AG10803 (cell line): ENCODE results near the gene MKLN1.
"Not testable (repeated sequence)": the region's sequence is repeated elsewhere in the genome, so short reads cannot be mapped to it uniquely, and the experiment has no call there.

Experiments
- DNase-seq: peaks from one replicate; pipeline ENCODE4 v3.0.0; 2010; ENCODE audit warnings: low read depth
- H3K4me3 ChIP-seq: 2 replicates; pipeline ENCODE4 v1.5.1; 2011; ENCODE audit warnings: mild to moderate bottlenecking, low read length, control low read depth
- TF ChIP-seq, protein P1 (sequence below): conservative IDR thresholded peaks from 2 replicates; pipeline ENCODE4 v1.5.1; 2011; ENCODE audit warnings: mild to moderate bottlenecking, low read length, control low read depth, inconsistent platforms

The MKLN1 gene

DNA sequence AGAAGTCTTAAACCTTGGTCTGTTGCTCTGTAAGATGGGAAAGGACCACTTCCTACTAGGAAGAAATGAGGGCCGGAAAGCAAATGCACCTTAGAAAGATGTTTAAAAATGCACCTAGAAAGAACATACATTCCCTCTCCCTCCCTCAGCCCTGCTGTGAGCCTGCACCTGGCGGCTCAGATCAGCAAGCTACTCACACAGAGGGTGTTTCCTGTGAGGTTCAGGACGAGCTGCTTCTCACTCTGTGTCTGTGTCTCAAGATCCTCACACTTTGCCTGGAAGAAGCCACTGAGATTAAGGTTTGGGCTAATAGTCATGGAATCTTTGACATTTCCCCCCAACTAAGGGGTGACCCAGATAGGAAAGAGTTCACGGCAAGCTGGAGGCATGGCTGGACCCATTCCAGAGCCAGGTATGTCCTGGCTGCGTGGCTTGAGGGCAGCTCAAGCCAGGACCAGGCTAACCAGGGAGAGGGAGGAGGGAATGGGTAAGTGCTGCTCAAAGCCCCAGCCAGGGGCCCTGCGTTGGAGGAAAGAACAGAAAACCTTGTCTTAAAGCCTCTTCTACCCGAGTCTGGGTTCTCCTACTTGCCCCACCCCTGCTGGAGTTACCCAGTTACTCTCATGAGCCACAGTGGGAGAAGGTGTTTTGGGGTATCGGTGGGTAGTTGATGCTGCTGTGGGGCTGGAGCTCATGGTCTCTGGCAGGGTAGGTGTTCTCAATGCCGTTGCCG lies 181.2 kb downstream of the MKLN1 start:
- no peak for DNase-seq
- TF ChIP-seq, protein P1, sequence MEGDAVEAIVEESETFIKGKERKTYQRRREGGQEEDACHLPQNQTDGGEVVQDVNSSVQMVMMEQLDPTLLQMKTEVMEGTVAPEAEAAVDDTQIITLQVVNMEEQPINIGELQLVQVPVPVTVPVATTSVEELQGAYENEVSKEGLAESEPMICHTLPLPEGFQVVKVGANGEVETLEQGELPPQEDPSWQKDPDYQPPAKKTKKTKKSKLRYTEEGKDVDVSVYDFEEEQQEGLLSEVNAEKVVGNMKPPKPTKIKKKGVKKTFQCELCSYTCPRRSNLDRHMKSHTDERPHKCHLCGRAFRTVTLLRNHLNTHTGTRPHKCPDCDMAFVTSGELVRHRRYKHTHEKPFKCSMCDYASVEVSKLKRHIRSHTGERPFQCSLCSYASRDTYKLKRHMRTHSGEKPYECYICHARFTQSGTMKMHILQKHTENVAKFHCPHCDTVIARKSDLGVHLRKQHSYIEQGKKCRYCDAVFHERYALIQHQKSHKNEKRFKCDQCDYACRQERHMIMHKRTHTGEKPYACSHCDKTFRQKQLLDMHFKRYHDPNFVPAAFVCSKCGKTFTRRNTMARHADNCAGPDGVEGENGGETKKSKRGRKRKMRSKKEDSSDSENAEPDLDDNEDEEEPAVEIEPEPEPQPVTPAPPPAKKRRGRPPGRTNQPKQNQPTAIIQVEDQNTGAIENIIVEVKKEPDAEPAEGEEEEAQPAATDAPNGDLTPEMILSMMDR: no peak
- no peak overlapping the region for H3K4me3 ChIP-seq

DNA sequence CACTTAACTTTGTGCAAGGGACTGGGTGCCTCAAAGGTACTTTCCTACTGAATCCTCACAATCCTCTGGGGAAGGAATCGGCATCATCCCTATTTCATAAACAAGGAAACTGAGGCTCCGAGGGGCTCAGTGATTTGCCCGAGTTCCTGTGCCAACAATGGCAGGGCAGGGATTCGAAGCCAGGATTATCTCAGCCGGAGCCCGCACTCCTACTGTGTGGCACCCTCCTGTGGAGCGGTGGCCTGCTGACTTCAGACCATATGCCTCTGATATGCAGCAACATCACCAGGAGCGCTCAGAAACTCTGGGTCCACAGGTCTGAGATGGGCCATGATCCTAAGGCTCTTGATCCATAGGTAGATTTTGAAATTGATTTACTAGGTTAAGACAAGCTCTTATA lies 182.1 kb downstream of the MKLN1 start:
- H3K4me3 ChIP-seq: no peak overlapping the region
- TF ChIP-seq, protein P1: no peak
- no peak for DNase-seq

DNA sequence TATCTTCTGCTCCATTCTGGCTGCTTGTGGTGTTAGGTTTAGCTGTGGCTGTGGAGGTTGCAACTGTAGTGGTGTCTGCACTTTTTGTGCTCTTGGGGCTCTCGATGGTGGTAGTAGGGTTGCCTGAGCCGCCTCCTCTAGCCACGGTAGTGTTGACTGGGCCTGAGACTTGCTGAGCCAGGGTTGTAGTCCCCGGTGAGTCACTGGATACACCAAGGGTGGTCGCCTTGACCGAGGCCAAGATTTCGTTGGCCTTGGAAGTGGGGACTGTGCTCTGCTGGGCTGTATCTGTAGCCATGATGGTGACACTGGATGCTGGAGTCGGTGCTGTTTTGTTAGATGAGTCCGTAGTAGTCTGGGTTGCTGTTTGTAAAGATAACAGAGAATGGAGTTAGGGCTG lies 183.4 kb downstream of the MKLN1 start:
- no peak for DNase-seq
- TF ChIP-seq, protein P1: no peak

DNA sequence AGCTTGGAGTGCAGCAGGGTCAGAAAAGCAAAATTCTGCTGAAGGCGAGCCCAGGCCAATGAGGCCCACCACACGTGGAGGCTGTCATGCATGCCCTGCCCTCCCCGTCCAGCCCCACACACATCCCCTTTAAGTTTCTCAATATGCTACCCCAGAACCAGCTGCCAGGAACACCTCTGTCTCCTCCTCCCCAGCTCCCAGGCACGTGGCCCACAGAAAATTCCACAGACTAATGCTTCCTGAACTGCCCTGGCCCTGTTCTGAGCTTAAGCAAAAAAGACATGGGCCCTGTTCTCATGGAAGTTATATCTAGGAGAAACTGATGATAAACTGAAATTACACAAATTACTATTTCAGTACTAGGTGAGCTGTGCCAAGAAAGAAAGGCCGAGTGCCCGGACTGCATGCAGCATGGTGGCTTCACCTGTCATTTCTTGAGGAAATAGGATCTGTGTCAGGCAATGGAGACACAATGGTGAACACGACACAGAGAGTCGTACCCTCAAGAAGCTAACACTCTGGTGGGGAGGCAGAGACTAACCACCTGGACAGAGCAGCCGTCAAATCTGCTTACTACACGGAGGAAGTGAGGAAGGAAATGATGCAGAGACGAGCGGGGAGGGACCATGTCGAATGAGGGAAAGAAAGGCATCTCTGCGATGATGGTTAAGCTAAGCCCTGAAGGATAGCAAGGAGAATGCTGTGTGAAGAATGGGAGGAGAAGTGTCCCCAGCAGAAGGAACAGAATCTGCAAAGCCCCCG lies 184.3 kb downstream of the MKLN1 start:
- peak; percentile 38 for DNase-seq
- H3K4me3 ChIP-seq: no peak overlapping the region
- TF ChIP-seq, protein P1: no peak

More for the DNA sequence above, 183.4 kb downstream of the MKLN1 start:
- no peak overlapping the region for H3K4me3 ChIP-seq

DNA sequence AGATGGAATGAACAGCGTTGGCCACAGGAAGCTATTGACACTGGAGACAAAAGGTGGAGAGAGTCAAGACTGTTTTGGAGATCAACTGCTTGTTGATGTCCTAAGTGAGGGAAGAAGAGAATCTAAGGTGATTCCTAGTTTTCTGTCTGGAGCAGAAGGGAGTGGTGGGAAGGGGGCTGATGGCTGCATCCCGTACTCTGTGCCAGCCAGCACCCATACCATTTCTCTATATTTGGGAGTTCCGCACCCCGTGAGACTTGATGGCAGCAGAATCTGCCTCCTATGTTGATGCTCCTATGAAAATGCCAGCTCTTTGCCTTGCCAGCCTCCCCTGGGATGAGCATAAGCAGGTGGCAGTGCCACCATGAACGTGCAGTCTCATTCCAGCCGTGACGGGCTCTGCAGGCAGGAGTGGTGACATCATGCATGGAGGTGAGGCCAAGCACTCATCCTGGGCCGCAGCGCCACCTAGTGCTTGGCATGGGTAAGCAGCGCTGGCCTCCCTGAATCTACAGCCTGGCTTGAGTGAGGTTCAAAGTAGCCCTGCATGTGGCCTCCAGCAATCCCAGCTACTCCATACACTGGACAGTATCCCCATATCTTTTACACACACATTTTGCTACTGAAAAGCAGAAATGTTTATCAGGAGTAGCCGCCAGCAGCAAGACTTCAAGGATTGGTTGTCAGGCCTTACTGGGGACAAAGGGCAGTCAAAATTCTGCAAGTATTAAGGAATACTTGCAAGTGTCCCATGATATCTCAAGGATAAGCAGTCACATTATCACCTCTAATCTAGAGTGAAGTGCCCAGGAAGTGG lies 185.8 kb downstream of the MKLN1 start:
- DNase-seq: peak; percentile 80
- H3K4me3 ChIP-seq: no peak overlapping the region

DNA sequence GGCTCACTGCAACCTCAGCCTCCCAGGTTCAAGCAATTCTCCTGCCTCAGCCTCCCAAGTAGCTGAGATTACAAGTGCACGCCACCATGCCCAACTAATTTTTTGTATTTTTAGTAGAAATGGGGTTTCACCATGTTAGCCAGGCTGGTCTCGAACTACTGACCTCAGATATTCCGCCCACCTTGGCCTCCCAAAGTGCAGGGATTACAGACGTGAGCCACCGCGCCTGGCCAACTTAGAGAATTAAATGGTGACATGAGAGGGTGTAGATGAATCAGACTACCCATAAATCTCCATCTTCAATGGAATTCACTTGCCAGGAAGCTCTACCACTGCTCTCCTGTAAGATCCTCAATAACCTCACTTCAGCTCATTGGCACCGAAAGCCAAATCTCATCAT lies 187.8 kb downstream of the MKLN1 start:
- not testable (repeated sequence) for DNase-seq, H3K4me3 ChIP-seq

More for the DNA sequence above, 185.8 kb downstream of the MKLN1 start:
- TF ChIP-seq, protein P1: peak; percentile 94

DNA sequence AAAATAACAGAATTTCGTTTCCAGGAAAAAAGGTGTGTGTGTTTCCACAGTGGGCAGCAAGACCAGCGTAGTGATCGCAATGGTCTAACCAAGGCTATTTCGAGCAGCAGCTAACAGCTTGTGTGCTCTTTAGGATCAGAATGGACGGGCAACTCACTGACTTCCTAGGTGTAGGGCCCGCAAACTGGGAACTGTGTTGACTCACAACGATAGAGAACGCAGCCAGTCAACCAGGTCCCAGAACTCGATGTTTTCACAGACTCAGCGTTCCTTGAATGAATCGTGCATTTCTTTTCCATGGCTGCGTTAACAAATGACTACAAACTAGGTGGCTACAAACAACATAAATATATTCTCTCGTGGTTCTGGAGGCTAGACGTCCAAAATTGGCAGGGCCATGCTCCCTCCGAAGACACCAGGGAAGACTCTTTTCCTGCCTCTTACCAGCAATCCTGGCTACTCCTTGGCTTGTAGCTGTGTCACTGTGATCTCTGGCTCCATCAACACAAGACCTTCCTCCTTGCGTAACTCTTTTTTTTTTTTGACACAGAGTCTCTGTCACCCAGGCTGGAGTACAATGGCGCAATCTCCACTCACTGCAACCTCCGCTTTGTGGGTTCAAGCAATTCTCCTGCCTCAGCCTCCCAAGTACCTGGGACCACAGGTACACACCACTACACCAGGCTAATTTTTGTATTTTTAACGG lies 189.7 kb downstream of the MKLN1 start:
- H3K4me3 ChIP-seq: no peak overlapping the region
- TF ChIP-seq, protein P1: no peak
- no peak for DNase-seq
